DMS79 treated with DMSO at 0.1 percent for 48 hours (cell line): ENCODE results near the gene PC.
A peak's percentile ranks its signal among the peaks of the same experiment; 100 is the strongest.
"Not testable (repeated sequence)": the region's sequence is repeated elsewhere in the genome, so short reads cannot be mapped to it uniquely, and the experiment has no call there.

Experiments
- DNase-seq: peaks from one replicate; lab custom pipeline; 2025; lab: John Stamatoyannopoulos, UW

Gene PC

GRCh38 chr11:66958232-66958955, at the start of gene PC:
Gene PC (minus strand): TSS chr11:66958383. CDS start chr11:66872159, 86,224 bp downstream.
- peak; percentile 99 for DNase-seq

GRCh38 chr11:67007126-67007525, 48.9 kb upstream of the PC start:
- DNase-seq = no peak

- DNase-seq = no peak
Measured at GRCh38 chr11:67006029-67006884, 48.1 kb upstream of the PC start.

- not testable (repeated sequence) for DNase-seq
Measured at GRCh38 chr11:67005200-67005599, 47.0 kb upstream of the PC start.

- no peak for DNase-seq
Measured at GRCh38 chr11:67002921-67003411, 44.8 kb upstream of the PC start.

GRCh38 chr11:67002297-67002913, 44.2 kb upstream of the PC start:
- peak; percentile 45 for DNase-seq

- DNase-seq = no peak
Measured at GRCh38 chr11:67001332-67001731, 43.1 kb upstream of the PC start.

- no peak for DNase-seq
Measured at GRCh38 chr11:66999555-66999954, 41.4 kb upstream of the PC start.

- DNase-seq = no peak
Measured at GRCh38 chr11:66996609-66997273, 38.6 kb upstream of the PC start.

GRCh38 chr11:66992041-66992440, 33.9 kb upstream of the PC start:
- DNase-seq = no peak

GRCh38 chr11:66989360-66989759, 31.2 kb upstream of the PC start:
- not testable (repeated sequence) for DNase-seq

- DNase-seq = not testable (repeated sequence)
Measured at GRCh38 chr11:66988741-66989140, 30.6 kb upstream of the PC start.

- DNase-seq = no peak
Measured at GRCh38 chr11:66987924-66988637, 29.9 kb upstream of the PC start.

GRCh38 chr11:66987158-66987620, 29.0 kb upstream of the PC start:
- DNase-seq = no peak

- DNase-seq = no peak
Measured at GRCh38 chr11:66986178-66986545, 28.0 kb upstream of the PC start.

GRCh38 chr11:66985508-66986177, 27.5 kb upstream of the PC start:
- DNase-seq = no peak

- no peak for DNase-seq
Measured at GRCh38 chr11:66983275-66983924, 25.2 kb upstream of the PC start.

- DNase-seq = peak; percentile 94
Measured at GRCh38 chr11:66981976-66982578, 23.9 kb upstream of the PC start.

- no peak for DNase-seq
Measured at GRCh38 chr11:66979336-66979980, 21.3 kb upstream of the PC start.
